Large intestine (tissue), 3 donors: ENCODE measurements around the gene SLC40A1. TPM values are rescaled to one million over a fixed set of nuclear protein-coding genes. Genes with fewer than 3 reads are reported as not detected.

Source experiments
- DNase-seq, 2 donors: peaks; one replicate each; pipeline versions ENCODE4 v3.0.0 to v3.0.0-alpha.2; 2013
- H3K27ac ChIP-seq: one replicate; pipeline ENCODE4 v1.5.1; 2013; ENCODE audit warnings: low read length
- H3K27me3 ChIP-seq: 2 replicates; pipeline ENCODE4 v1.6.1; 2013; ENCODE audit warnings: low read length; ENCODE audit not compliant: control insufficient read depth, insufficient read depth
- H3K36me3 ChIP-seq: 2 replicates; pipeline ENCODE4 v1.6.1; 2013; ENCODE audit warnings: low read length; ENCODE audit not compliant: control insufficient read depth, insufficient read depth
- H3K4me1 ChIP-seq: one replicate; pipeline ENCODE4 v1.6.1; 2013; ENCODE audit warnings: low read length; ENCODE audit not compliant: control insufficient read depth, insufficient read depth
- H3K4me3 ChIP-seq: one replicate; pipeline ENCODE4 v1.5.1; 2013; ENCODE audit warnings: low read length
- H3K9me3 ChIP-seq: one replicate; pipeline ENCODE4 v1.6.1; 2013; ENCODE audit warnings: mild to moderate bottlenecking, low read depth, low read length, moderate library complexity; ENCODE audit not compliant: control insufficient read depth
- WGBS: methylation state at CpG from one replicate; pipeline ENCODE4 v1.1.5; 2013; ENCODE audit warnings: low lambda C conversion rate; ENCODE audit not compliant: insufficient coverage; 5-methylcytosine and 5-hydroxymethylcytosine counted together
- polyA plus RNA-seq: library from polyadenylated mRNA; unstranded; fragments of 120-200 nt; gene quantifications from one replicate; pipeline ENCODE4 v1.2.1, GENCODE V29; 2013

Gene SLC40A1
- polyA plus RNA-seq, 1 donor = 304 TPM

GRCh38 chr2:189515264-189515663 lies 65.3 kb downstream of the SLC40A1 start:
- H3K36me3 ChIP-seq = no peaks in the 10 kb centered on the region
- DNase-seq = no peak
- WGBS = no CpG with 5 or more reads among the region's 1 CpG
- no peak overlapping the region for H3K4me3 ChIP-seq
- no peak overlapping the region for H3K27ac ChIP-seq
- no peaks in the 10 kb centered on the region for H3K27me3 ChIP-seq
- peaks cover 5% of the 10 kb centered on the region for H3K4me1 ChIP-seq
- H3K9me3 ChIP-seq = no peaks in the 10 kb centered on the region

DNA sequence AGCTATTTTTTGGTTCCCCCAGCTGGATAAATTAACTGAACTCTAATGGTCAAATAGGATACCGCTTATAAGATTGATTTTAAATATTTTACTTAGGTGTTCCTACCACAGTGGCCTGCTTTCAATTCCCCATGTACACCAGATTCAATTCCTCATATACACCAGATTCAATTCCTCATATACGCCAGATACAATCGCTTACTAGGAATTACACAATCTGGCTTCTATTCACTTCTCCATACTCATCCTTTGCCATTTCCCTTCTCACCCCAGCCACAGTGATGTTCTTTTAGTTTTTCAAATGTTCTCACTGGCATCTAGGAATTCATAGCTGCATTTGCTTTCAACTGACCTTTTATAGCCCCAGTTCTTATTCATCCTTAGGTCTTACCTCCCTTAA lies 66.5 kb downstream of the SLC40A1 start:
- Histone ChIP-seq H3K4me1 (no peaks in the 10 kb centered on the region), H3K9me3 (no peaks in the 10 kb centered on the region), H3K4me3 (no peak overlapping the region), H3K27me3 (no peaks in the 10 kb centered on the region), H3K36me3 (no peaks in the 10 kb centered on the region), H3K27ac (no peak overlapping the region)
- no peak for DNase-seq
- 89% methylated on average over 2 of the region's 3 CpGs for WGBS

- no peaks in the 10 kb centered on the region for H3K4me1 ChIP-seq
- H3K27ac ChIP-seq = no peak overlapping the region
- H3K27me3 ChIP-seq = no peaks in the 10 kb centered on the region
- H3K9me3 ChIP-seq = no peaks in the 10 kb centered on the region
- no peaks in the 10 kb centered on the region for H3K36me3 ChIP-seq
- DNase-seq = no peak
- H3K4me3 ChIP-seq = no peak overlapping the region
- no CpG with 5 or more reads among the region's 3 CpGs for WGBS
Measured at GRCh38 chr2:189512879-189513278, 67.7 kb downstream of the SLC40A1 start.

GRCh38 chr2:189511960-189512319 lies 68.6 kb downstream of the SLC40A1 start:
- H3K4me1 ChIP-seq = peaks cover 3% of the 10 kb centered on the region
- H3K27ac ChIP-seq = no peak overlapping the region
- no peaks in the 10 kb centered on the region for H3K9me3 ChIP-seq
- no peaks in the 10 kb centered on the region for H3K36me3 ChIP-seq
- no peaks in the 10 kb centered on the region for H3K27me3 ChIP-seq
- DNase-seq = no peak
- no peak overlapping the region for H3K4me3 ChIP-seq

- WGBS = 100% methylated on average over 2 of the region's 2 CpGs
- DNase-seq = no peak
Measured at GRCh38 chr2:189511210-189511959, 69.2 kb downstream of the SLC40A1 start.

More at GRCh38 chr2:189511210-189511959, 69.2 kb downstream of the SLC40A1 start:
- no peak overlapping the region for H3K4me3 ChIP-seq
- no peaks in the 10 kb centered on the region for H3K9me3 ChIP-seq
- H3K27ac ChIP-seq = no peak overlapping the region
- no peaks in the 10 kb centered on the region for H3K36me3 ChIP-seq
- peaks cover 7% of the 10 kb centered on the region for H3K4me1 ChIP-seq
- H3K27me3 ChIP-seq = no peaks in the 10 kb centered on the region

Other genes starting within 250 kb of the SLC40A1 start
- gene WDR75, start 139.3 kb downstream of the SLC40A1 start, polyA plus RNA-seq = 41.2 TPM
- gene ASNSD1, start 80.7 kb upstream of the SLC40A1 start, polyA plus RNA-seq = 35.9 TPM
- 7.7 TPM for gene ANKAR, start 93.9 kb upstream of the SLC40A1 start, polyA plus RNA-seq
- 11.8 TPM for gene OSGEPL1, start 182.0 kb upstream of the SLC40A1 start, polyA plus RNA-seq
- 86.6 TPM for gene ORMDL1, start 203.6 kb upstream of the SLC40A1 start, polyA plus RNA-seq
- 15.1 TPM for gene PMS1, start 203.7 kb upstream of the SLC40A1 start, polyA plus RNA-seq